GM12891 (cell line): ENCODE measurements around the gene SLC15A3.

Experiments used
- POLR2AphosphoS5 ChIP-seq: IDR thresholded peaks from 2 replicates; pipeline ENCODE4 v1.6.1; 2011; ENCODE audit warnings: low read depth, low read length, control low read depth
- POU2F2 ChIP-seq: IDR thresholded peaks from 2 replicates; pipeline ENCODE4 v1.6.1; 2011; ENCODE audit warnings: low read depth, mild to moderate bottlenecking, control low read depth, low read length, moderate library complexity

DNA sequence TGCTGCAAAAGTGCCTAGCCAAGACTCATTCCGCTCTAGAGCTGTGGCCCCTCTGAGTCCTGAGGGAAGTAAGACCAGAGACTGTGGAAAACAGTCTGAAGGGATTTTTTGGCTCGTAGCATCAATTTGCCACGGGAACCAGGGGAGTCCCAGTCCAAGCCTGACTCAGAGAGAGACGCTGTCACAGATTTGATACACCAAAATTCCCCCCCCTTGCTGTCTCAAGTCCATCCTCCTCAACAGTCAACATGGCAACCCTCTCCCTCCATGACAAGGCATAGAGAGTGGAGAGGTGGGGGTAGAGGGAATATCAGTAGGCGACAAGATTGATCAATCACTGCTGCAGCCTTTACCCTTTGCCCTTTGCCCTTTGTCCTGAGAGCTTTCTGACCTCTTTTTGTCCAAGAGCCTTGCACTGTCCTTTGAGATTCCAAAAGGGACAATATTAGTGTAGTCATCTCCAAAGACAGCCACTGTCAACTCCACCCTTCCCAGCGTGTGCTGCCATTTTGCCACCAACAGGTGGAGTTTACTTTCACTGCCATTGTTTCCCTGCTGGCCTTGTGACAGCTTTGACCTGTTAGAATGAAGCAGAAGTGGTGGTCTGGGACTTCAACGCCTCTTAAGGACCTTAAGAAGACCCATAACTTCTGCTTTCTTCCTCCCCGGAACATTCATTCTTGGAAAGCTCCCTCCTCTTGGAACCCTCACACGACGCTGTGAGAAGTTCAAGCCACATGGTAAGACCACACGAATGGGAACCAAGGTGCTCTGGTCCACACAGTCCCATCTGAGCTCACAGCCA is 7.3 kb downstream of the SLC15A3 start:
- TF ChIP-seq POLR2AphosphoS5 (no peak), POU2F2 (no peak)
